Ishikawa (cell line): Measurements from ENCODE around the gene NDUFS1.

ENCODE experiments used
- CEBPB ChIP-seq: IDR thresholded peaks from 2 replicates; pipeline ENCODE4 v1.6.1; 2012
- CREB1 ChIP-seq: IDR thresholded peaks from 2 replicates; pipeline ENCODE4 v1.6.1; 2012; ENCODE audit warnings: low read depth
- EGR1 ChIP-seq: IDR thresholded peaks from 2 replicates; pipeline ENCODE4 v1.6.1; 2012
- EP300 ChIP-seq: IDR thresholded peaks from 2 replicates; pipeline ENCODE4 v1.6.1; 2012; ENCODE audit warnings: borderline replicate concordance
- FOXM1 ChIP-seq: IDR thresholded peaks from 2 replicates; pipeline ENCODE4 v1.6.1; 2012; ENCODE audit warnings: low read depth, borderline replicate concordance
- NFIC ChIP-seq: IDR thresholded peaks from 2 replicates; pipeline ENCODE4 v1.6.1; 2012
- RAD21 ChIP-seq: IDR thresholded peaks from 2 replicates; pipeline ENCODE4 v1.6.1; 2012; ENCODE audit warnings: low read depth
- REST ChIP-seq: IDR thresholded peaks from 2 replicates; pipeline ENCODE4 v1.6.1; 2012; ENCODE audit warnings: low read depth, mild to moderate bottlenecking
- TAF1 ChIP-seq: IDR thresholded peaks from 2 replicates; pipeline ENCODE4 v1.6.1; 2012; ENCODE audit warnings: low read depth, mild to moderate bottlenecking
- TCF12 ChIP-seq: IDR thresholded peaks from 2 replicates; pipeline ENCODE4 v1.6.1; 2012; ENCODE audit warnings: low read depth
- TEAD4 ChIP-seq: IDR thresholded peaks from 2 replicates; pipeline ENCODE4 v1.6.1; 2012
- USF1 ChIP-seq: IDR thresholded peaks from 2 replicates; pipeline ENCODE4 v1.6.1; 2012
- YY1 ChIP-seq: IDR thresholded peaks from 2 replicates; pipeline ENCODE4 v1.6.1; 2012; ENCODE audit warnings: low read depth
- ZBTB7A ChIP-seq: IDR thresholded peaks from 2 replicates; pipeline ENCODE4 v1.6.1; 2012; ENCODE audit warnings: low read depth
- TF ChIP-seq, protein P1 (sequence below): IDR thresholded peaks from 2 replicates; pipeline ENCODE4 v1.6.1; 2012

The NDUFS1 gene

DNA sequence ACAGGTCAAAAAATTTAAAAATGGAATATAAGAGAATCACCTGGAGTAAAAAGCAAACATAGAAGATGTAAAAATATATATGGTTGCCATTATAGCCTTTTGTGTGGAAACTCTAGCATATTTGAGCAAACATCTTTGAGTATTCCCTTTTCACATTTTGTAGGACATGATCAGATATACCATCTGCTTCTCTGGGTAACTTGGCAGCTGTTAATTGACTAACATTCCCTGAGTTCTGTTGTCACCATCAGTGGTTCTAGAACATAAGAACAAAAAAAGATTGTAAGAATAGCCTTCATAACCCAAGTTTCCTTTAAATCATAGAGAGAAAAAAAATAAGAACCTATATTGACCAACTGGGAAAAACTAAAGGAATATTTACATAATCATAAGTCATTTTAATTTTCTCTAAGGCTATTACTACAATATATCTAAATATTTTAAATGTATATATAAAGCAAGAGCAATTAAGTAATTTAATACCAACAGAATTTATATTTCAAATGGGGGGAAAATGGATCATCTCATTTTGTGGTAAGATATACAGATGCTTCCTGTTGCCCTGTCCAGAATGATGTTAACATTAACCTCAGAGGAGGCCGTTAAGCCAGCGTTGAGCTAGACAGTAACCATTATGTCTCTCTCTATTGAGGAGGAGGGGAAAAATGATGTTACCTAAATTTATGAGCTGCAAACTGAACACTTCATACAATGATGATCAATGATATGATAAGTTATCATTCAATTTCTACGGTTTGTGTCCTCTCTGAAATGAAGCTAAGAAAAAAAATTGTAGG is 63.5 kb downstream of the NDUFS1 start:
- TF ChIP-seq FOXM1 (no peak), USF1 (no peak), RAD21 (no peak), TCF12 (no peak), EP300 (no peak), EGR1 (no peak), CEBPB (no peak), NFIC (no peak), ZBTB7A (no peak), REST (no peak), YY1 (no peak), TAF1 (no peak), CREB1 (no peak), TEAD4 (no peak)
- TF ChIP-seq, protein P1, sequence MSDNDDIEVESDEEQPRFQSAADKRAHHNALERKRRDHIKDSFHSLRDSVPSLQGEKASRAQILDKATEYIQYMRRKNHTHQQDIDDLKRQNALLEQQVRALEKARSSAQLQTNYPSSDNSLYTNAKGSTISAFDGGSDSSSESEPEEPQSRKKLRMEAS = no peak

DNA sequence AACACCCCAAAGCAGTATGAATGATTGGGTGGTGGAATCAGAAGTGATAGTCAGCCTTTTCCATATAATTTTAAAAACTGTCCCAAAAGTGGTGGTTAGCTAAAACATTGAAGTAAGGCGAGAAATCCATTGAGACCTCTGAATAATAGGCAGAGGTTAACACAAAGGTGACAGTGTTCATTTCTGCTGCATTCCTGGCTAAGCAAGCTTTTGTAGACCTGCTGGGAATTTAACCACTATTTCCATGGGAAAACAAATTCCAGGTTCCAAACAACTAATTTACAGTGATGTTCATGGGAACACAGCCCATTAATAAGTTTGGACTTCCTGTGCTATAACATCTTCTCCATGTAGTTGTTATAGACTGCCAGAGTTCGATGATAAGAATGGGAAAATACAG is 66.9 kb downstream of the NDUFS1 start:
- TF ChIP-seq CREB1 (no peak), ZBTB7A (no peak), EGR1 (no peak), TEAD4 (no peak), FOXM1 (no peak), TCF12 (no peak), USF1 (no peak), REST (no peak), YY1 (no peak), NFIC (no peak), EP300 (no peak), RAD21 (no peak), CEBPB (no peak)
- TF ChIP-seq, protein P1 = no peak

DNA sequence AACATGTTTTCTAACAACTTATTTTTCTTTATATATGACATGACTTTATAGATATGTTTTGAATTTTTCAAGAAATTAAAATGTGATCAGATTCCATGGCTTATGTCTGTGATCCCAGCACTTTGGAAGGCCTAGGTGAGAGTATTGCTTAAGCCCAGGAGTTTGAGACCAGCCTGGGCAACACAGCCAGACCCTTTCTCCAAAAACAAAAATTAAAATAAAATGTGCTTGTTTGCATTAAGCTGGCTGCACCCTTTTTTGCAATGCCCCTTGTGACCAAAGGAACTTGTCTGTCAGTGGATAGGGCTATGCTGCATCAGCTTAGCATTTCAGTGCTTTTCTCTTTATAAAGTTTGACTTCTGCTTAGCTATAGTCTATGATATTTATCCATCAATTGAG is 71.0 kb downstream of the NDUFS1 start:
- TF ChIP-seq USF1 = no peak
- no peak for TF ChIP-seq EP300
- no peak for TF ChIP-seq YY1
- no peak for TF ChIP-seq CREB1
- TF ChIP-seq RAD21 = no peak
- no peak for TF ChIP-seq REST
- TF ChIP-seq TAF1 = no peak
- TF ChIP-seq ZBTB7A = no peak
- TF ChIP-seq CEBPB = no peak
- no peak for TF ChIP-seq NFIC
- TF ChIP-seq, protein P1 = no peak
- TF ChIP-seq TCF12 = no peak
- no peak for TF ChIP-seq FOXM1
- no peak for TF ChIP-seq TEAD4
- no peak for TF ChIP-seq EGR1
